Testis (tissue), 3 donors: ENCODE results near the gene EIF3K. TPM values are rescaled to one million over a fixed set of nuclear protein-coding genes. Genes with fewer than 3 reads are reported as not detected.

ENCODE experiments used
- DNase-seq: peaks from one replicate; pipeline ENCODE4 v3.0.0-alpha.2; 2019
- H3K27ac ChIP-seq, 2 donors: fragments of 200-600 bp; sonication (generic); one replicate each; pipeline ENCODE4 v1.5.1; 2019
- H3K27me3 ChIP-seq: fragments of 200-600 bp; sonication (generic); one replicate; pipeline ENCODE4 v1.5.1; 2019
- H3K36me3 ChIP-seq: fragments of 200-600 bp; sonication (generic); one replicate; pipeline ENCODE4 v1.5.1; 2017; ENCODE audit warnings: low read depth; ENCODE audit errors: missing control alignments
- H3K4me1 ChIP-seq: fragments of 200-600 bp; sonication (generic); one replicate; pipeline ENCODE4 v1.5.1; 2019
- H3K4me3 ChIP-seq, 2 donors: fragments of 200-600 bp; sonication (generic); one replicate each; pipeline ENCODE4 v1.5.1; 2017 to 2019
- H3K9me3 ChIP-seq: fragments of 200-600 bp; sonication (generic); one replicate; pipeline ENCODE4 v1.5.1; 2017
- CTCF ChIP-seq, 3 experiments: fragments of 450-650 bp in 2 of 3; fragments of 200-600 bp in 1 of 3; sonication (generic) in 1 of 3; IDR thresholded peaks; one replicate each; pipeline ENCODE4 v1.5.1; 2016 to 2019; ENCODE audit warnings: antibody characterized with exemption in 3 of 3, mild to moderate bottlenecking in 2 of 3, moderate library complexity in 1 of 3
- POLR2A ChIP-seq: fragments of 450-650 bp; IDR thresholded peaks from one replicate; pipeline ENCODE4 v1.6.1; 2017; ENCODE audit warnings: antibody characterized with exemption, mild to moderate bottlenecking, moderate library complexity
- WGBS, 2 donors: methylation state at CpG; one replicate each; pipeline ENCODE4 v1.1.5; 2018; 5-methylcytosine and 5-hydroxymethylcytosine counted together
- intact Hi-C: fragments of 100-400 bp; cut with DNase I; formaldehyde crosslinking; loops from one replicate; pipeline ENCODE4 v1.15.1; 2023; ENCODE audit warnings: low total_unique reads
- polyA plus RNA-seq: library from polyadenylated mRNA; stranded (reverse); fragments of 350-450 nt; fragmentation: Illumina TruSeq; extraction: RNeasy Lipid Tissue Mini Kit (QIAGEN cat#74804); gene quantifications from one replicate; pipeline ENCODE4 v1.2.3, GENCODE V29; 2014; ENCODE audit warnings: low read depth, low replicate concordance; ENCODE audit not compliant: insufficient read depth
- total RNA-seq, 2 donors: library from RNA; depleted of rRNA; stranded (reverse); fragments of >200 nt; gene quantifications; one replicate each; pipeline ENCODE4 v1.2.3, GENCODE V29; 2016

Gene EIF3K
- total and polyA plus RNA-seq, 3 donors from 2014 or later, result 195 to 235 (median 201) TPM

GRCh38 chr19:38656171-38656981, 37.4 kb downstream of the EIF3K start:
- H3K36me3 ChIP-seq, result no peaks in the 10 kb centered on the region
- peaks cover 81% of the 10 kb centered on the region for H3K4me1 ChIP-seq
- H3K4me3 ChIP-seq, result no peak overlapping the region
- 70 to 82% methylated on average over 7 of the region's 7 CpGs for WGBS, 2 donors
- intact Hi-C loops, result loop anchor here (10.0 kb wide), 1 partner anchor 68 kb away; no protein-coding TSS in a partner anchor
- TF ChIP-seq POLR2A (no peak), CTCF (IDR thresholded peaks at IDR 0.05) (no peak)
- no peaks in the 10 kb centered on the region for H3K9me3 ChIP-seq
- H3K27ac ChIP-seq, result peak overlapping the region in 1 of 2 donors; percentile 89
- DNase-seq, result no peak
- H3K27me3 ChIP-seq, result no peaks in the 10 kb centered on the region

- Histone ChIP-seq H3K27ac (peak overlapping the region; percentile 83 to 89), H3K4me3 (no peak overlapping the region), H3K4me1 (peaks cover 79% of the 10 kb centered on the region), H3K9me3 (no peaks in the 10 kb centered on the region), H3K36me3 (no peaks in the 10 kb centered on the region), H3K27me3 (no peaks in the 10 kb centered on the region)
- 41 to 64% methylated on average over 8 of the region's 8 CpGs for WGBS, 2 donors
- TF ChIP-seq CTCF (IDR thresholded peaks at IDR 0.05), result no peak
- no peak for TF ChIP-seq POLR2A
- intact Hi-C loops, result loop anchor here (10.0 kb wide), 1 partner anchor 67 kb away; no protein-coding TSS in a partner anchor
- DNase-seq, result no peak
Observed at GRCh38 chr19:38657633-38658222, 38.7 kb downstream of the EIF3K start.

GRCh38 chr19:38658462-38659306, 39.7 kb downstream of the EIF3K start:
- H3K4me3 ChIP-seq, result no peak overlapping the region
- no peaks in the 10 kb centered on the region for H3K27me3 ChIP-seq
- intact Hi-C loops, result loop anchor here (10.0 kb wide), 1 partner anchor 66 kb away; no protein-coding TSS in a partner anchor
- TF ChIP-seq POLR2A, result no peak
- TF ChIP-seq CTCF (IDR thresholded peaks at IDR 0.05), result no peak
- H3K4me1 ChIP-seq, result peaks cover 79% of the 10 kb centered on the region
- no peaks in the 10 kb centered on the region for H3K9me3 ChIP-seq
- peak overlapping the region; percentile 83 to 89 for H3K27ac ChIP-seq
- peak; percentile 71 for DNase-seq
- WGBS, 2 donors, result 34 to 39% methylated on average over 11 to 15 of the region's 15 CpGs
- no peaks in the 10 kb centered on the region for H3K36me3 ChIP-seq

GRCh38 chr19:38660724-38661123, 41.7 kb downstream of the EIF3K start:
- 88 to 91% methylated on average over 9 of the region's 9 CpGs for WGBS, 2 donors
- intact Hi-C loops, result no loop called here
- H3K27ac ChIP-seq, result peak overlapping the region; percentile 83 to 89
- no peaks in the 10 kb centered on the region for H3K9me3 ChIP-seq
- TF ChIP-seq CTCF (IDR thresholded peaks at IDR 0.05) (no peak), POLR2A (no peak)
- no peak overlapping the region for H3K4me3 ChIP-seq
- H3K27me3 ChIP-seq, result no peaks in the 10 kb centered on the region
- H3K4me1 ChIP-seq, result peaks cover 87% of the 10 kb centered on the region
- H3K36me3 ChIP-seq, result no peaks in the 10 kb centered on the region
- DNase-seq, result no peak
